ENCODE measurements around the gene FHIT.

- TF ChIP-seq CTCF (IDR thresholded peaks at IDR 0.05) (no peak), POLR2A (IDR thresholded peaks at IDR 0.05) (no peak)
These were observed 1504.7 kb downstream of the FHIT start for GRCh38 chr3:59746585-59746984.

All from Peyer's patch (tissue), 4 donors.